Left ventricle myocardium superior (tissue), 1 donor: ENCODE data around the gene UTP4. TPM values are rescaled to one million over a fixed set of nuclear protein-coding genes. Genes with fewer than 3 reads are reported as not detected.

ENCODE experiments used
- ATAC-seq: fragments of 200-7000 bp; cut with Tn5 transposase; one replicate; pipeline ENCODE4 v1.9.1; 2020; ENCODE audit warnings: mild to moderate bottlenecking, moderate library complexity
- DNase-seq: peaks from one replicate; pipeline ENCODE4 v3.0.0-alpha.2; 2020
- intact Hi-C: fragments of 100-400 bp; cut with micrococcal nuclease; formaldehyde crosslinking; loops from one replicate; pipeline ENCODE4 v1.11.0; 2022
- long read RNA-seq: library from polyadenylated mRNA; unstranded; transcript quantifications from one replicate; pipeline ENCODE4 v2.0.0, GENCODE V29; 2021
- total RNA-seq: library from RNA; stranded (reverse); fragmentation: NEBNext Ultra II Directional; extraction: Animal tissue kit (Norgen Biotek cat#: 25700); gene quantifications from one replicate; pipeline ENCODE4 v1.2.1, GENCODE V29; 2021
- donor health status: DM: no; HTN: yes; CAD: no; lungs with severe emphysema.

Gene UTP4
- total RNA-seq: 32.3 TPM
- long read RNA-seq, transcript UTP4-201 (17 exons, 2,322 nt): major isoform, 49 of 57 reads
- long read RNA-seq, partial matches to known transcripts: 3 of 57 reads
- long read RNA-seq, other reads (novel, unspliced or antisense): 4 of 57 reads

DNA sequence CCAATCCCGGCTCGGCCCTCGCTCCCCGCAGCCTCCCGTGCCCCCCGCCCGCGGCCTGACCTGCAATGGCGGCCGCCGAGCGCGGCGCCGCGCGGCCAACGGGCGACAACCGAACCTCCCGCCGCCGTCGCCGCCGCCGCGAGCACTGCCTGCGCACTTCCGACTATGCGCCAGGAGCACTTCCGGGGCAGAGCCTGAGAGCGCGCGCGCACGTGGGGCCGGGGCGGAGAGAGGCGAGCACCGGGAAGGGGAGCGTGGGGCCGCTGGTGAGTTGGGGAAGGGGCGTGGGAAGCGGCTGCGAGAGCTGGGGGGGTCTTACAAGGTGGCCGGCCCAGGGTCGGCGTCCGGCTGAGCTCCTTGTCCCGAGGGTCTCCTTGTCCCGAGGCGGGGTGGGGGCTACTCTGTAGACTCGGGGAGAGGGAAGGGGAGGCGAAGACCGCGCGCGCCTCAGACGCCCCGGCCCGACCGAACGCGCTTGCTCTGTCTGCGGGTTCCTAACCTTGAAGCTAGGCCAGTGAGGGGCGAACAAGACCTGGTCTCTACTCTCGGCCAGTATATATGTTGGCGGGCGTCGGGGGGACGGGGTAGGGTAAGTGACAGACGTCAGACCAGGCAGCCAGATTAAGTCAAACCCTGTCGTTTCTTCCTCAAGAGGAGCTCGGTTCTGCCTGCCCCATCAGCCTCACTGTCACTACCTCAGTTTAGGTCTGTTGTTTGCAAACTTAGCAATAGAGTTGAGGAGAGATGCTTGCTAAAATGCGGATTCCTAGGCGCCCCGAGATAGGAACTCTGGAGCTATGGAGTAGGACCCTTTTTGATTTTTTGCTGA is at the start of gene UTP4, which contains the start of gene CHTF8:
Gene UTP4 (plus strand): TSS at position 226 of the 829 bp plus-strand sequence. CDS start 811 bp downstream, outside the sequence.
Gene CHTF8 (minus strand): TSS at position 165 of the 829 bp plus-strand sequence. CDS start 11,130 bp downstream, outside the sequence.
- peak; percentile 92 for DNase-seq
- intact Hi-C loops: no loop called here

DNA sequence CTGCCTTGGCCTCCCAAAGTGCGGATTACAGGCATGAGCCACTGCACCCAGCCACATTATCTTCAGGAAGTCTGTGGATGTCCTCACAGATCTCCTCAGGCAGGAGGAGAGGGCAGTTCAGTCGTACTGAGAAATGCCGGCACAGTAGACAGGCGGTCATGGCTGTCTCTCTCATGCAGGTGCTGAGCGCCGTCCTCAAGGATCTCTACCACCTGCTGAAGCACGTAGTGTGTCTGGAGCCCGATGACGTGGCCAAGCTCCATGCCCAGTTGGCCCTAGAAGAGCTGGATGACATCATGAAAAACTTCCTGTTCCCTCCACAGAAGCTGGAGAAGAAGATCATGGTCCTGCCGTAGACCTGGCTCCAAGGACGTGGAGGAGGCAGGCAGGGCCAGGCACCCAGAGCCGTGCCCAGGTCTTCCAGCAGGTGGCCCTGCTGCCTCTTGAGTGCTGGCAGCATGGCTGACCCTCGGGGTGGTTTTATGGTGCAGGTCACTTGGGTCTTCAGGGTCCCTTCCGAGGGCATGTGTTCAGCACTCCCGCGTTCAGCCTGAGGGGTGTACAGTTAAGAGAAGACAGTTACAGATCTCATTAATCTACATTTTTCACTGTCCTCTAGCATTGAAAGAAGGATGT is 49.0 kb upstream of the UTP4 start:
- DNase-seq (no peak), ATAC-seq (no peak)
- intact Hi-C loops: no loop called here

More for the DNA sequence above, at the start of gene UTP4, which contains the start of gene CHTF8:
- peak; percentile 96 for ATAC-seq

DNA sequence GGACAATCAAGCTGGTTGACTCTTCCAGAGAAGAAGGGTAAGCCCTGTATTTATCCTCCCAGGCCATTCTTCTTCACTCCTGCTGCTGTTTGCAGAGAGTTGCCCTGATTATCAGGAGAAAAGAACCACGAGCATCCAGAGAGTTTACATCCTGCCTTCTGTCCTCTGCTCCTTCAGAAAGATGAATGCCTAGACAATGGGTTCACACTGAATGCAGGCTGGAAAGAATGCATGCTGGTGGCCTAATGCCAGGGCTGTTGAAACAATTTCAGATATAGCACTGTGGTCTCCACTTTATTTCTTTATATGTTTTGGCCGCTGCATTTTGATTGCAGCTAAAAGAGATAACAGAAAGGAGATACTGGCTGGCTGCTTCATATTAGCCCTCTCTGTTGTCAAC is 48.2 kb upstream of the UTP4 start:
- no peak for ATAC-seq
- no peak for DNase-seq
- intact Hi-C loops: no loop called here

DNA sequence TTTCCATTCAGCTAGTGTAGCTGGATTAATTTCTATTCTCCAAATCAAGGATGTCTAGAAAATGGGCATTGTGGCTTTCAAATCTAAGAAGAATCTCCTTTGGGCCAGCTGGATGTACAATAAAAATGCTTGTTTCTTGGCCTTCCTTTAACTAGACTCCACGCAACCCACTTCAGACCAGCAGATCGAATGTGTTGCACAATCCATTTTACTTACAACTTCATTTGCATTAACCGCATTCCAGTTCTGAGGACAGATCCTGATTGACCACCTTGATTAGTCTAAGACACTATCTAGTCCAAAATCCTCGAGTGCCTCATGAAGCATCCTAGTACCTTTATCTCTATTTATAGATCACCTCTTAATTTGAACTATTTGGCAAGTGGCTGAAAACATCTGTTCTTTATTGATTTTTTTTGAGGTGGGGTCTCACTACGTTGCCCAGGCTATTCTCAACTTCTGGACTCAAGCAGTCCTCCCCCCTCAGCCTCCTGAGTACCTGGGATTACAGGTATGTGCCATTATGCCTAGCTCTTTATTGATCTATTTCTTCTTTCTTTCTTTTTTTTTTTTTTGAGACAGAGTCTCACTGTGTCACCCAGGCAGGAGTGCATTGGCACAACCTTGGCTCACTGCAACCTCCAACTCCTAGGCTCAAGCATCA is 47.3 kb upstream of the UTP4 start:
- no peak for ATAC-seq
- intact Hi-C loops: no loop called here
- no peak for DNase-seq

DNA sequence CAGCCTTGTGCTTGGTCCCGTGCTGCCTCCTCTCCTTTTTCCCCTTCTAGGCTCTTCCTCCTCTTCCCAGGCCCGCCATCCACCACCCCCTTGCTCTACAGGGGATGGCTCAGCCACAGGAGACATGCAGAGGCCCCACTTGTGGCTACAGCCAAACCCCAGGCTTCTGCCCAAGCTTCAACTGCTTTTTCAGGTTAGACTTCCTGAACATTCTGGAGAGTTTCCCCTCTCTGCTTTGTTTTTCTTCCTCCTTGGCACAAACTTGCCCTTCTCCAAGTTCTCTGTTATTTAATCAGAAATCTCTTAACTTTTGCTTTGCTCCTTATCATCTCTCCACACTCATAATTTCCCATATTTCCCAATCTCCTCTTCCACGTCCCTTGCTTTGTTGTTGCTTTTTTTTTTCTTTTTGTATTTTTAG is 45.3 kb upstream of the UTP4 start:
- intact Hi-C loops: no loop called here
- no peak for ATAC-seq
- DNase-seq: no peak

DNA sequence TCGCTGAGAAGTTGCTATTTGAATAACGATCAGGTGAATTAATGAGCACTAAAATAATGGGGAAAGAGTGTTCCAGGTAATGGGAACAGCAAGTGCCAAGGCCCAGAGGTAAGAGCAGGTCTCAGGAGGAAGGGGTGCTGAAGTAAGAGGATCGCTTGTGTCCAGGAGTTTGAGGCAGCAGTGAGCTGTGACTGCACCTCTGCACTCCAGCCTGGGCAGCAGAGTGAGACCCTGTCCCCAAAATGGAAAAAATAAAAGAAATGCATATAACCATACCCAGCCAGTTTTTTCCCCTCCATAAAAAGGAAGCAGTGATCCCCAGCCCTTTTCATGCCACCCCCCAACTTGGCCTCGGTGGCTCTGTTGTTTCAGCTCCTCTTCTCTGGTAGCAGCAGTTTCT is 43.8 kb upstream of the UTP4 start:
- no peak for ATAC-seq
- intact Hi-C loops: no loop called here
- DNase-seq: no peak

DNA sequence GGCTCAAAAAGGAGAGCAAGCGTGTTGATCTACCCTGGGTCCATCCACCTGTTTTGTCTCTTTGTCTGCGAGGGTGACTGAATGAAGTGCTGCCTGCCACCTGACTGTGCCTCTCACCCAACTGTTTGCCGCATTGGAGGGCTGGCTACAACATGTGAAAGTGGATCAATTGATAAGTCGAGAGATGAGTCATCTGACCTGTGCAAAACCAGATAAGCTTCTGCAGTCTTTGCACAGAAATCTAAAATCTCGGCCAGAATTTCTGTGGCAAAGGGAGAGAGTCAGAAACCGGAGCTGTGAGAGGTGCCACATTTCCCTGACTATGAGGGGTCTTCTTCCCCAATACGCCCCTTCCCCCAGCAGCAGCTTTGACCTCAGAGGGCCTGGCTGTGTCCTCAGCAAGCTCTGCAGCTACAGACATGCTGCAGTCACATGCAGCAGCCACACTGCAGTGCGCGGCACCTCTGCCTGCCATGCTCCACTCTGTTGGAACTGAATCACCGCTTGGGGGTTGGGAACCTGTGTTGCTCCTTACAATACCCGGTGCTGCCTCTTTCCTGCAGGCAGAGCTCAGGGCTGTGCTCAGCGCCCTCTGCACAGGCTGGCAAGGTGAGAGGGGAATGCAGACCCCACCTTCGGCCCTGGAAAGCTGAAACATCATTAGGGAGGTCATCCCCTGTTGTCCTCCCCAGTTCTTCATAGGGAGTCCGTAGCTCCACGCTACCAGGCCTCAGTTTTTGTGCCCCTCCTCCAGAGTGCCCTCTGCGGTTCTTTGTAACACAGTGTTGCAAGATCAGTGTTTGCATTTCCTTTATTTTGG is 43.1 kb upstream of the UTP4 start:
- intact Hi-C loops: no loop called here
- peak; percentile 24 for ATAC-seq
- no peak for DNase-seq

DNA sequence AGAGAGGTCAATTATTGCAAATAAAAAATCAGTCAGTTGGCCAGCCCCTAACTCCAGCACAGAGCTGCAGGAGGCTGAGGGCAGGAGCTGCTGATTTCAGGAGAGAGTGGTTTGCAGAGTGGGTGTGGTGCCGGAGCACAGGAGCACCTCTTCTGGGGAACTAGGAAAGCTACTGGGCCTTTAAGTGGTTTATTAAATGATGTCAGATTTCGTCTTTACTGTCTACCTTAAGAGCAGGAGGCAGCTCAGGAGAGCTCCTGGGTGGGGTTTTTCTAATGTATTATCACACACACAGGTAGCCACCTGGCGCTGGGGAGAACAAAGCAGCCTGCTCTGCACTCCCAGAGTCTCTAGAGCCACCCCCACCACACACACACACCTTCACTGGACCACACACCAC is 38.5 kb upstream of the UTP4 start:
- DNase-seq: no peak
- ATAC-seq: no peak
- intact Hi-C loops: no loop called here

DNA sequence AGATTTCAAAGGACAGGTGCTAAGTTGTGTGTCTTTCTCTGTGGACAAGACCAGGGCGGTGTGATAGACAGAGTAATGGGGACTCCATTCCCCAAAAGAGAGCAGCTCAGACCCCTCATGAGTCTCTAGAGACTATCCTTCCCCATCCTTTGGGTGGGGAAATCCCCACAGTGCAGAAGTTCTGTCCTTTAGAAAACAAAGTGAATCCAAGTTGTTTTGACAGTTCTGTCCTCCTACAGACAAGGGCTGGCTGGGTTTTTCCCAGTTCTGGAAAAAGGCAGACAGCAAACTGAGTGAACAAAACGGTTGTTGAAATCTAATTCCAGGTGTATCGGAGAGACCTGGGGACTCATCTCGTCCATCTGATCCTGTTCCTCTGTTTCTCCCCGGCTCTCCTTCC is 37.9 kb upstream of the UTP4 start:
- no peak for DNase-seq
- ATAC-seq: no peak
- intact Hi-C loops: no loop called here

DNA sequence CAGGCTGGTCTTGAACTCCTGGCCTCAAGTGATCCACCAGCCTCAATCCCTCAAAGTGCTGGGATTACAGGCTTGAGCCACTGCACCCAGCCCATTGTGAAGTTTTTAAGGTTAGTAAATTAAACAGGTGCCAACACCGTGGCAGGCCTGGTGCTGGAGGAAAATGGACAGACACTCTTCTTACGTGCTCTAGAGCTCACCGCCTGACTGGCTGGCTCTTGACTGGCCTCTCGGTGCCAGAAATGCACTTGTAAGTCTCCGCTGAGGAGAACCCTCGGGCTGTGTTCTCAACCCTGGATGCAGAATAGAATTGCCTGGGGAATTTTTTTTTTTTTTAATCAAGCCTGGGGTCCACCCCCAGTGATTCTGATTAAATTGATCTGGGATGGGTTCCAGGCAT is 37.3 kb upstream of the UTP4 start:
- intact Hi-C loops: no loop called here
- DNase-seq (no peak), ATAC-seq (peak; percentile 43)

DNA sequence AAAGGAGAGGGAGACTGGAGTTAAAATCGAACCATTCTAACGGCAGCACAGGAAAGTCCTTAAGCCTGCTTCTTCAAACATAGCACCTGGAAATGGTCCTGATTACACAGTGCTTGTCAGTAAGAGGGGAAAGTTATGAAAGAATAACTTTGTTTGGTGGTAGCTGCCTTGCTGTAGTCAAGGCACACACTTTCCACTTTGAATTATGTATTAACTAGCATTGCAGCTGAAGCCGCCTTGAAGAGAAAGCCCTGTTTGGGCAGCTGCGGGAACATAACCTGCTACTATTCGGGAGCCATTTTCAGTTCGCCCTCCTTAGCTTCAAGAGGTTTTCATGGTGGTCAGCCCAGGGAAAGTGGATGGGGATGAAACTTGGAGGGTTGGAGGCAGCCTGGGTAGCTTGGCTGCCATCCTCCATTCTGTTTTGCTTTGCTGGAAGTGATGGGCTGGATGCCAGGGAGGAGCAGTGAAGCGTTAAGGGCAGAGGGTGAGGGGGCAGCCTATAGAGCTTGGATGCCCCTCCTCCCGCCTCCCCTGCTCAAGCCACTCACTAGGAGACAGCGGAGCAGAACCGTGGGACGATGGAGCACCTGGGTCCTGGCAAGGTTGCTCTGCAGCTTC is 32.3 kb upstream of the UTP4 start:
- no peak for ATAC-seq
- no peak for DNase-seq
- intact Hi-C loops: no loop called here

DNA sequence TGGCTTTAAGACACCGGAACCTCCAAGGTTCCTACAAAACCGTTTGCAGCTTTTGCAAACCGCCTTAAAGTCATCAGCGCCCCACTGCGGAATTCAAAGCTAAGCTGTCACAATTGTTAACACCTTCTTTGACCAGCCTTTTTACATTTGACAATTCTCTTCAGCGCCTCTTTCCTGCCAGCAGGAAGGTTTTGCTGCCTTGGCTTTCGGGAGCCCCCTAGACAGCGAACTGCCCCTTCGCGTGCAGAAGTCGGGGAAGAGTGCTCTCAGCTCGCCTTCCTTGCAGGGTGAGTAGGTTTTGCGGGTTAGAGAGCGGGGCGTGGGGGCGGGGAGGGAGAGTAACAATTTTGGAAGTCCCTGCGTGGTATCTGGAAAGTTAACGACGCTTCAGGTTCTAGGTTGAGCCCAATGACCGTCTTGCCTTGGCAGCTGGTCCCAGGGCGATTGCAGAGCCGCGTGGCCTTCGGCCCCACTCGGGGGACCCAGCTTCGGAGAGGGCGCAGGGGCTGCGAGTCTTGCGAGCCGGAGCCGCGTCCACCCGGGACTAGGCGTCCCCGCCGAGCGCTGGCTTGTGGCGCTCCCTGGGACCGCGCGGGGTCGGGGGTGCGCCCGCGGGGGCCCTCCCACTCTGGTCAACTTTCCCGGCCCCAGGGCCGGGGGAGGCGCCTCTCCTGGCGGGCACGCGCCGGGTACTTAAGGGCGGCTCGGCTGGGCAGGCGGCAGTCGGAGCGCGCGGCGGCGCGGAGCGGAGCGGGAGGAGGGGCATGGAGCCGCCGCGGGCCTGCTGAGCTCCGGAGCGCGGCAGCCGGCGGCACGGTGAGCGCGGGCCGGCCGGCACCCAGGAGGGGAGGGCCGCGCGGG is 26.7 kb upstream of the UTP4 start, which contains the start of gene HAS3:
Gene HAS3 (plus strand): TSS at position 153 of the 861 bp plus-strand sequence. CDS start 3,743 bp downstream, outside the sequence.
- ATAC-seq: peak; percentile 89
- intact Hi-C loops: no loop called here
- peak; percentile 73 for DNase-seq

DNA sequence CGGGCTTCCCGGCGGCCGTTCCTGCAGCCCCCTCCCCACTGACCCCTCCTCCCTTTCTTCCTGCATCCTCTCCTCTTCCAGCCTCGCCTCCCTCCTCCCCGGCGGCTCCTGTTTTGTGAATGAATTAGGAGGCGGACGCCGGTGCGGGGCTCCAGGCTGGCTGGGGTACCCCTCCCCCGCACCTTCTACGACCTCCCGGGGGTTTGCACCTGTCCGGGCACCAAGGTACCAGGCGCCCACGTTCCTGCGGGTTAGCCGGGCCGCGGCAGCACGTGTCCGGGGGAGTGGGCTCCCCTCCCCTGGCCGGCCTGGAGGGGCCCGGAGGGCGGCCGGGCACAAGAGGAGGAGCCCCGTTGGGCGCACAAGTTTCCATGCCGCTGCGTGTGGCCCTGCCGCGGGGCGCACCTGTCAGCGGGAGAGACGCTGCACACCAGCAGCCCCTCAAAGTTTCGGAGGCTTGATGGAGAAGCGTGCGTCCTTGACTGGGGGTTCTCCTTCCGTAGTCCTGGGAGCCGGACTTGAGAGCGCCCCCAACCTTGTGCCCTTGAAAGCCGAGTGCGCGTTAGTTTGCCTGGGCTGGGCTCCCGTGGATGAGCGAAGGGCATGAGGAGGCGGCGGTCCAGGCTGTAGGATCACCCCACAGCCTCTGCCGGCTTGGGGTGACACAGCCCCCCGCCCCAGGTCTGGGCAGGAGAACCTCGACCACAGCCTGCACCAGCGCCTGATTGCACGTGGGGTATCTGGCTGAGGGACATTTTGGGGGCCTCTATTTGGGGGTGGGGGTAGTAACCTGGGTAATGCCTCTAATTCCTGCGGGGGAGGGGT is 25.7 kb upstream of the UTP4 start:
- ATAC-seq: peak; percentile 7

DNA sequence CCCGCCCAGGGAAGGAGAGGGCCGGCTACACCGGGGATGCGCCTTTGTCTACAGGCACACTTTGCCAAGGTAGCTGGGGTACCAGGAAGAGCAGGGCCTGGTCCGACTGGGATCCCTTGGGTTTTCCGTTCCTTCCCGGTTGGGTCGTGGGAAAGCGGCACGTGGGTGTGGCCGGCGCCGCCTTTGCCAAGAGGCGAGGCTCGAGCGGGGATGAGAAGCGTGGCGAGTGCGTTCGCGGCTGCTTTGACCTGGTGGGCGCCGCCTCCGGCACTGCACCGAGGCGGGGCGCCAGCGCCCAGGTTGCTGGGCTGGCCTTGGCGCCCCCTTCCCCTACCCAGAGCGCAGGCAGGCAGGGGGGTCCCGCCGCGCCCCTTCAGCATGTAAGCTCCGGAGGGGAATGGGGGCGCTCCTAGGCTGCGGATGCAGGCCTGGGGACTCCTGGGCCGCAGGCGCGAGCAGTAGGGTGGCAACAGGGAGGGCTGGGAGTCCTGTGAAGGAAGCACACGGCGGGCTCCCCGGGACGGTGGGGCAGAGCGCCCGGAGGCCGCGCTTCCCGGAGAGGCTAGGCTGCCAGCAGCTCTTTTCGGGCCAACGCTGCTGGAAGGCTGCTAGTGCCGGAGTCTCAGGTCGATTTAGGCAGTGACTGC is 25.0 kb upstream of the UTP4 start:
- intact Hi-C loops: no loop called here
- ATAC-seq: peak; percentile 32

More for the DNA sequence above, 25.7 kb upstream of the UTP4 start:
- intact Hi-C loops: no loop called here
- DNase-seq: no peak

DNA sequence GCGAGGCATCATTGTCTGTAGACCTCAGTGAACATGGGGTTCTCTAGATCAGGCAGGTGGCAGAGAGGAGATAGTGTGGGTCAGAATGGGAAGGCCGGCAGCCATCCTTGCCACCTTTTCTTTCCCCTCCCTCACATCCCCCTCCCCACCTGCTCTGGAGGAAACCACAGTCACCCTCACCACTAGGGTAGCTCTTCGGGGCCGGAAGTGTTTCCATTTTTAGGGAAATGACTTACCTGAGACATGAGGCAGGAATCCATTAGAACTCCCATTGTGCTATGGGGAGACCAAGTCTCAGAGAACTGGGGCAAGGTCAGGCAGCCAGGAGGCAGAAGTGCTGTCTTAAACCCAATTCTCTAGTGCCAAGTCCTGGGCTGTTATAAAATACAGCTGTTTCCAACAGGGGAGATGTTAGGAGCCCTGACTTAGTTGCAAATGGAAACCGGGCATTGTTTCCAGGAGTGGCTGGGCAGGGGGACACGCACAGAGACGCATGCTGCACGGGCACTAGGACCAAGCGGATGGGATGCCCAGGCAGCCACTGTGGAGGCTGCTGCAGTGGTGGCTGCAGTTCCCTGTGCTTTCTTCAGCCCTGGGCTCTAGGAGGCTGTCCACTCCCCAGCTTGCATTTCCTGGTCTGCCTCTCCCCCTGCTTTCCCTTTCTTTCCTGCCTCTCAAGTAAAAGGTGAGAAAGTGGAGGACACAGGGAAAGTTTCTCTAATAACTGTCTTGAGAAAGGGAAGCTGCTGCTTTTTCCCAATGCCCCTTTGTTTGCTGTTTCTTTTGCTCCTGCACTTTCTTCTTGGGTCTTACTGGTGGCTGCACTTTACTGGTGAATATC is 24.2 kb upstream of the UTP4 start:
- DNase-seq (no peak), ATAC-seq (no peak)
- intact Hi-C loops: no loop called here

More for the DNA sequence above, 25.0 kb upstream of the UTP4 start:
- DNase-seq: peak; percentile 55
